ENCODE data around the gene SHC1. TPM values are rescaled to one million over a fixed set of nuclear protein-coding genes. Genes with fewer than 3 reads are reported as not detected.

Gene SHC1
- total RNA-seq, 1 donor from 2014 or later = 176 TPM

DNA sequence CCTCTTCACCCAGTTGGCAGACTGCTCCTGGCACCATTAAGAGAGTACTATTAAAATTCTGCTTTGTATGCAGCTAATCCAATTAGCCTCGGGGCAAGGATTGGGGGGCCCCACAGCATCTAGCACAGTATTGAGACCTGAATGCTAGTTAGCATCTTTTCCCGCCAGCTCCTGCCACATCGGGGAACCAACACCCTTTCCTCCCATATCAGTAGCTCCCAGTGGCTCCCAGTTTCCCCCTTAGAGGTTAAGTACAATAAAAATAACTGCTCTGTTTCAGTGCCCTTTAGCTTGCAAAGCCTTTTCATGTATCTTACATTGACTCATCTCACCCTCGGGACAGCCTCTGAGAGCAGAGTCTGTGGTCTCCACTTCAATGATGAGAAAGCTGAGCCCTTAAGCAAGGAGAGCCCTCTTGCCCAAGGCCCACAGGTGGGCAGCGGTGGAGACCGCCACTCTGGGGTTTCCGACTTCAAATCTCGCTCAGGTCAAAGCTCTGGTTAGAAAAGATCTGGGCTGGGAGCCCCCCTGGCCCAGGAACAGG, 29.8 kb downstream of the SHC1 start:
- Histone ChIP-seq H3K4me3 (ENCODE audit: low read depth, low read length) (no peak overlapping the region), H3K27me3 (ENCODE audit: control insufficient read depth, insufficient read depth, low read length) (no peaks in the 10 kb centered on the region), H3K36me3 (ENCODE audit: control insufficient read depth, insufficient read depth, low read length) (no peaks in the 10 kb centered on the region)
- DNase-seq (ENCODE audit: low read depth) = no peak
- TF ChIP-seq CTCF (IDR thresholded peaks at IDR 0.05; ENCODE audit: insufficient read depth, low read length, poor library complexity, severe bottlenecking) = no peak

- TF ChIP-seq CTCF (IDR thresholded peaks at IDR 0.05; ENCODE audit: insufficient read depth, low read length, poor library complexity, severe bottlenecking) = no peak
- no peak for DNase-seq (ENCODE audit: low read depth)
- no peaks in the 10 kb centered on the region for H3K27me3 ChIP-seq (ENCODE audit: control insufficient read depth, insufficient read depth, low read length)
- no peak overlapping the region for H3K4me3 ChIP-seq (ENCODE audit: low read depth, low read length)
- H3K36me3 ChIP-seq (ENCODE audit: control insufficient read depth, insufficient read depth, low read length) = no peaks in the 10 kb centered on the region
These were observed 30.4 kb downstream of the SHC1 start for GRCh38 chr1:154940213-154940560.

DNA sequence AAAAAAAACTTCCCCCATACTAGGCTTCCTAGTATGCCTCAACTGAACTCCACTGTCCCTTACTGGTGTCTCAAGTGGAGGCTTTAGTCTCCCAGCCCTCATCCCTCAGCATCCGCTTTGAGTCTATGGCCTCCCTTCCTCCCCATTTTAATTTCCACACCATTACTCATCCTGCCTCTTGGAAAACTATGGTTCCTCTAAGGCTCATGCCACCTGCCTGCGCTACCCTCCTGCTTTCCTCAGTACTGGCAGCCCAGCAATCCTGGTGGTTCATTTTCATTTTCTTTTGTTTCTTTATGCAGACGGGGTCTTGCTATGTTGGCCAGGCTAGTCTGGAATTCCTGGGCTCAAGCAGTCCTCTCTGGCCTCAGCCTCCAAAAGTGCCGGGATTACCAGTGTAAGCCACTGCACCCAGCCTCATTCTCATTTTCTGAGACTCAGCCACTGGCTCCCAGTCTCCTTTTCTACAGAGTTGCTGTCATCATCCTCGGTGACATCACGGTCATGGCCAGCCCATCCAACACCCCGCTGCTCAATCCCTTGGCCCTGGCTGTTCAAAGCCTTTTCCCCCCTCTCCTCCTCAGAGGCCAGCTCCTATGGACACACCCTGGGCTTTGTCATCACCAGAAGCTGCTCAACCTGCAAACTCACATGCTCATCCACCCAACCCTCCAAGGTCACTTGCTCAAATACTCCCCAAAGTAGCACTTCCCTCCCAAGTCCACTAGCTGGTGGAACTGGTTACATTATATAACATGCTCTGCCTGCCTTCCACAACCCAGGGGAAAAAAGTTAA, 31.7 kb downstream of the SHC1 start:
- TF ChIP-seq CTCF (IDR thresholded peaks at IDR 0.05; ENCODE audit: insufficient read depth, low read length, poor library complexity, severe bottlenecking) = no peak
- H3K36me3 ChIP-seq (ENCODE audit: control insufficient read depth, insufficient read depth, low read length) = no peaks in the 10 kb centered on the region
- H3K4me3 ChIP-seq (ENCODE audit: low read depth, low read length) = no peak overlapping the region
- H3K27me3 ChIP-seq (ENCODE audit: control insufficient read depth, insufficient read depth, low read length) = no peaks in the 10 kb centered on the region
- no peak for DNase-seq (ENCODE audit: low read depth)

- no peak for TF ChIP-seq CTCF (IDR thresholded peaks at IDR 0.05; ENCODE audit: insufficient read depth, low read length, poor library complexity, severe bottlenecking)
- Histone ChIP-seq H3K4me3 (ENCODE audit: low read depth, low read length) (peak overlapping the region; percentile 63), H3K36me3 (ENCODE audit: control insufficient read depth, insufficient read depth, low read length) (no peaks in the 10 kb centered on the region), H3K27me3 (ENCODE audit: control insufficient read depth, insufficient read depth, low read length) (no peaks in the 10 kb centered on the region)
- no peak for DNase-seq (ENCODE audit: low read depth)
These were observed 32.6 kb downstream of the SHC1 start for GRCh38 chr1:154937988-154938386.

- Histone ChIP-seq H3K27me3 (ENCODE audit: control insufficient read depth, insufficient read depth, low read length) (no peaks in the 10 kb centered on the region), H3K36me3 (ENCODE audit: control insufficient read depth, insufficient read depth, low read length) (no peaks in the 10 kb centered on the region), H3K4me3 (ENCODE audit: low read depth, low read length) (peak overlapping the region; percentile 63)
- peak; percentile 70 for DNase-seq (ENCODE audit: low read depth)
- peak; percentile 16 for TF ChIP-seq CTCF (IDR thresholded peaks at IDR 0.05; ENCODE audit: insufficient read depth, low read length, poor library complexity, severe bottlenecking)
These were observed 33.2 kb downstream of the SHC1 start for GRCh38 chr1:154937085-154937987.
